ENCODE data around the gene CTSL. TPM values are rescaled to one million over a fixed set of nuclear protein-coding genes. Genes with fewer than 3 reads are reported as not detected.
"Not testable (repeated sequence)": the region's sequence is repeated elsewhere in the genome, so short reads cannot be mapped to it uniquely, and the experiment has no call there.

CTSL gene
- total RNA-seq, 1 donor from 2014 or later, result 43.5 TPM

GRCh38 chr9:87722393-87723088, 3.4 kb upstream of the CTSL start:
- DNase-seq, result no peak

GRCh38 chr9:87725356-87725899, 491 bp upstream of the CTSL start:
- DNase-seq, result peak; percentile 27

GRCh38 chr9:87729246-87729645, 3.3 kb downstream of the CTSL start:
- DNase-seq, result no peak

- DNase-seq, result no peak
Measured at GRCh38 chr9:87731321-87731720, 5.4 kb downstream of the CTSL start.

- DNase-seq, result no peak
Measured at GRCh38 chr9:87732344-87732743, 6.4 kb downstream of the CTSL start.

- no peak for DNase-seq
Measured at GRCh38 chr9:87732756-87733155, 6.8 kb downstream of the CTSL start.

GRCh38 chr9:87733273-87734052, 7.5 kb downstream of the CTSL start:
- no peak for DNase-seq

GRCh38 chr9:87734106-87734505, 8.2 kb downstream of the CTSL start:
- no peak for DNase-seq

- DNase-seq, result no peak
Measured at GRCh38 chr9:87739546-87739945, 13.6 kb downstream of the CTSL start.

- no peak for DNase-seq
Measured at GRCh38 chr9:87740209-87740608, 14.3 kb downstream of the CTSL start.

GRCh38 chr9:87741326-87741725, 15.4 kb downstream of the CTSL start:
- no peak for DNase-seq

GRCh38 chr9:87741891-87742290, 16.0 kb downstream of the CTSL start:
- no peak for DNase-seq

GRCh38 chr9:87742813-87743428, 17.0 kb downstream of the CTSL start:
- no peak for DNase-seq

GRCh38 chr9:87744247-87744646, 18.3 kb downstream of the CTSL start:
- not testable (repeated sequence) for DNase-seq

GRCh38 chr9:87746186-87746585, 20.3 kb downstream of the CTSL start:
- DNase-seq, result no peak

GRCh38 chr9:87748881-87749280, 23.0 kb downstream of the CTSL start:
- DNase-seq, result no peak

- peak; percentile 13 for DNase-seq
Measured at GRCh38 chr9:87749335-87750035, 23.6 kb downstream of the CTSL start.

- no peak for DNase-seq
Measured at GRCh38 chr9:87750726-87751125, 24.8 kb downstream of the CTSL start.

GRCh38 chr9:87751423-87751822, 25.5 kb downstream of the CTSL start:
- no peak for DNase-seq

GRCh38 chr9:87751868-87752267, 25.9 kb downstream of the CTSL start:
- no peak for DNase-seq

GRCh38 chr9:87753313-87753712, 27.4 kb downstream of the CTSL start:
- no peak for DNase-seq

GRCh38 chr9:87758330-87758729, 32.4 kb downstream of the CTSL start:
- DNase-seq, result not testable (repeated sequence)

All from skin of body (tissue), 2 donors.